Measurements from ENCODE around the gene APOA4. TPM values are rescaled to one million over a fixed set of nuclear protein-coding genes. Genes with fewer than 3 reads are reported as not detected.

The APOA4 gene
- total RNA-seq, 2 donors from 2014 or later = not detected

DNA sequence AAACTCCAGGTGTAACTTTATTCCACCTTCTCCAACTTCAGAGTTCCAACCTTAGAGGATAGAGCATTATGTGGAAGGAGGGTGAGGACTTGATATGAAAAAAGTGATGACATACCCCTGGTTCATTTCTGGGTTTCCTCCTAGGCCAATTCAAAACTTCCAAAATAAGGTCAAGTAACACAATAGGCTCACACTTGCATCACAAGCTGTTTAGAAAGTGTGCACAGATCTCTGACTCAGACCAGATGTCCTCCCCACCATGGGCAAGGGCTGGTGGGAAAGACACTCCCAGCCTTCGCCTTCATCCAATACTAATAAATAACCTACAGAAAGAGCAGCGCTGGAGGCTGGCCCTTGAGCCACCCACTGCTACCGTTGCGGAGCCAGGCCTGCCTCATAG lies 44.5 kb downstream of the APOA4 start:
- Mint-ChIP-seq H3K27ac (peak overlapping the region; percentile 56 to 76), H3K27me3 (no peaks in the 10 kb centered on the region), H3K9me3 (no peaks in the 10 kb centered on the region), H3K4me3 (peak overlapping the region; percentile 51), H3K4me1 (ENCODE audit: low read depth in 2 of 2) (peaks cover 34 to 78% of the 10 kb centered on the region in 2 donors), H3K36me3 (peaks cover 65% of the 10 kb centered on the region)
- no peak for DNase-seq (ENCODE audit: low spot score)
- peak in 1 of 2 donors; percentile 25 for ATAC-seq

DNA sequence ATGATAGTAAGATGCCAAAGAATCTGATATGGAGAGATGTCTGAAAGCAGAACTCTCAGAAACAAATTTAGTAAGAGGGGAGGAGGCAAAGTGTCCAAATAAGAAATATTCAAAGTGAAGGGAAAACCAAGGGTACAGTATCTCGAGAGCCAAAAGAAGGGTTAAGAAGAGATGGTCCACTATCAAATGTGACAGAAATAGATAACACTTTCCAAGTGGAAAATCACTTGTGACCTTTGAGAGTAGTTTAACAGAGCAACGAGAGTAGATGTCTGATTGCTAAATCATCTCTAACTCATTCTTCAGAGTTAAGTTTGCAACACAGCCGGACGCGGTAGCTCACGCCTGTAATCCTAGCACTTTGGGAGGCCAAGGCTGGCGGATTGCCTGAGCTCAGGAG lies 46.0 kb downstream of the APOA4 start:
- peaks cover 31 to 73% of the 10 kb centered on the region in 2 donors for H3K4me1 Mint-ChIP-seq (ENCODE audit: low read depth in 2 of 2)
- H3K4me3 Mint-ChIP-seq = no peak overlapping the region
- no peaks in the 10 kb centered on the region for H3K9me3 Mint-ChIP-seq
- peak overlapping the region; percentile 42 to 49 for H3K27ac Mint-ChIP-seq
- H3K36me3 Mint-ChIP-seq = peaks cover 50% of the 10 kb centered on the region
- DNase-seq (ENCODE audit: low spot score) (no peak), ATAC-seq (no peak)
- no peaks in the 10 kb centered on the region for H3K27me3 Mint-ChIP-seq

DNA sequence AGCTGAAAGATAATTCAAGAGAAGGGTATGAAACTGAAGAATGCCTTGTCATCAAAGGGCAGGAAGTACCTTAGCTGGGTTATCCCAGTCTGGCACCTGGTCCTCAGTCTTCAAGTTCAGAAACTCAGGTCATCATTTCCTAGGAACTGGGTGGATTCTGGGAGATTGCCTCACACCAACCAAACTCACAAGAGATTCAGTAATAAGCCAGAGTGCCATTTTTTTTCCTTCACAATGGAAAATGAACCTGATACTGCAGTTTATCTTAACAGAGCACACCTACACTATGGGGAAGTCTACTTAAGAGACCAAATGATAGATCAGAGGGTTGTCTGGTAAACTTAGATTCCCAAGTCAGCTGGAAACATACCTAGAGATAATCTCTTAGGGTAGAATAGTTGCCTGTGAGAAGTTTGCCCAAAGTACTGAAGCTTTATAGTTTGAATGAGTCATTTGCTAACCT lies 46.6 kb downstream of the APOA4 start:
- ATAC-seq (no peak), DNase-seq (ENCODE audit: low spot score) (no peak)
- peaks cover 47% of the 10 kb centered on the region for H3K36me3 Mint-ChIP-seq
- no peaks in the 10 kb centered on the region for H3K9me3 Mint-ChIP-seq
- H3K27me3 Mint-ChIP-seq = no peaks in the 10 kb centered on the region
- H3K4me1 Mint-ChIP-seq (ENCODE audit: low read depth in 2 of 2) = peaks cover 36 to 75% of the 10 kb centered on the region in 2 donors
- peak overlapping the region; percentile 42 to 49 for H3K27ac Mint-ChIP-seq
- H3K4me3 Mint-ChIP-seq = no peak overlapping the region

DNA sequence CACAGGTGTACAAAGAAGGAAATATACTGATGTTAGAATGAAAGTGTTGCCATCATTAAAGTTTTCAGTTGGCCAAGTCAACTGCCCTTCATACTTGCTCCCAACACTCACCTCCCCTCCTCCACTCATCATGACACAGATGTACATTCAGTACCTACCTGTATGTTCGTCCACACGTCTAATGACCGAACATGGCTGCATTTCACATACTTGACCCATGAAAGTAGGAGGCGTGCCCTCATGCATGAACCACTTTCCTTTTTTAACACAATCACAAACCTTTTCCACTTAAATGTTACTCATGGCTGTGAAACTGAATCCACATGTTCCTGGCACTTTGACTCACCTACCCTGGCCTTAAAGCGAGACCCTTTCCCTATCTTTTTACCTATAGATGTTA lies 47.1 kb downstream of the APOA4 start:
- ATAC-seq (no peak), DNase-seq (ENCODE audit: low spot score) (no peak)
- Mint-ChIP-seq H3K4me3 (no peak overlapping the region), H3K4me1 (ENCODE audit: low read depth in 2 of 2) (peaks cover 40 to 75% of the 10 kb centered on the region in 2 donors), H3K27me3 (no peaks in the 10 kb centered on the region), H3K9me3 (no peaks in the 10 kb centered on the region), H3K27ac (peak overlapping the region; percentile 42 to 49), H3K36me3 (peaks cover 41% of the 10 kb centered on the region)

DNA sequence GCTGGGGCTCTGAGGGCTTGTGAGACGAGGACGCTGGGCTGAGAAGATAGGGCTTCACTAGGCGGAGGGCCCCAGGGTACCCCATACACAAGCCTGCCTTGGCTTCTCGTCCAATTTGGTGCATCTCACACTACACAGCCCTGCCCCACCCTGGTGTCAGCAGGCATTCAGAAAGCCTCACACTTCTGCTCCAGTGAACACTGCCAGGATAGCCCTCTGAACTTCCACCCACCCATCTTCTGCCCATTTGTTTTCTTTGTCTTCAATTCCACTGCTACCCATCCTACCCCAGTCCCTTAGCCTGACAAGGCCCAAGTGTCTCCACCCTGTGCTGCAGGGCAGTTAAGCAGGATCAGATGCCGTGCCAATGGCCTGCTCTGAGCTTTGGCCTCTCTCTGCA lies 48.4 kb downstream of the APOA4 start:
- Mint-ChIP-seq H3K36me3 (peaks cover 34% of the 10 kb centered on the region), H3K27ac (peak overlapping the region in 1 of 2 donors; percentile 69), H3K27me3 (no peaks in the 10 kb centered on the region), H3K4me1 (ENCODE audit: low read depth in 2 of 2) (peaks cover 38 to 71% of the 10 kb centered on the region in 2 donors), H3K4me3 (peak overlapping the region; percentile 70), H3K9me3 (no peaks in the 10 kb centered on the region)
- ATAC-seq (no peak), DNase-seq (ENCODE audit: low spot score) (no peak)

DNA sequence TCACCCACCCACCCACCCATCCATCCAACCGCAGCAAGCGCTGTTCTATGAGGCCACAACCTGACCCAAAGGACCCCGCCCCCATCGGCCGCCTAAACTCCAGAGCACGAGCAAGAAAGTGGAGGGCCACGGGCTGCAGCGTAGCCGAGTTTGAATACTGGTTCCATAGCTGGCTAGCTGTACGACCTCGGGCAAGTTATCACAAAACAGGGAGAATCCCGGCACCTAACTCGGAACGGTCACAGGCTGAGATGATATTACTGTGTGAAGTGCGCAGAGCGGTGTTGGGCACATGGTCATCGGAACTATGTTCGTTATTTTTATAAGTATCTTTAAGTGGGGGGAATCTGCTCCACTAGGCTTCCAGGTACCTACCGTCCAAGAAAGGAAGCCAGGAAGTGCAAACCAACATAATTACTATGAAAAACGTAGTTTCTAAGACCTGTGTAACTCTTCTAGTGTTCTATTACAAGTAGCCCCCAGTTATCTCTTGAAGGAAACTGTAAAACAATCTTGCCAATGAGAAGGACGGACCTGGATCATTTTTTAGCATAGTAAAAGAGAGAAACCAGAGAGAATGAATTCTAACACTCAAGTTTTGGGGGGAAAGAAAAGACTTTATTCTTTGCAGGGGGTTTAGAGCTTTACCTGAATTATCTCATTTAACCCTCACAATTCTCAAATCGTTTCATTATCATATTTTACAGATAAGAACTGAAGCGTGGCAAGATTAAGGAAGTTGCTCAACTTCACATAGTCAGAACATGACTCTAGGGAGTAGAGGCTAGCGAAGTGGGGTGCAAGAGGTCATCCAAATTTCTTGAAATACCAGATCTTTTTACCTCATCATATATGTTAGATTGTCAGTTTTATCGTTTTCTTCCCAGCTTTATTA lies 49.7 kb downstream of the APOA4 start:
- ATAC-seq = peak; percentile 53 to 57
- Mint-ChIP-seq H3K9me3 (no peaks in the 10 kb centered on the region), H3K27me3 (no peaks in the 10 kb centered on the region), H3K36me3 (peaks cover 28% of the 10 kb centered on the region), H3K4me3 (peak overlapping the region; percentile 97), H3K4me1 (ENCODE audit: low read depth in 2 of 2) (peaks cover 30 to 59% of the 10 kb centered on the region in 2 donors), H3K27ac (peak overlapping the region; percentile 89 to 94)
- no peak for DNase-seq (ENCODE audit: low spot score)

DNA sequence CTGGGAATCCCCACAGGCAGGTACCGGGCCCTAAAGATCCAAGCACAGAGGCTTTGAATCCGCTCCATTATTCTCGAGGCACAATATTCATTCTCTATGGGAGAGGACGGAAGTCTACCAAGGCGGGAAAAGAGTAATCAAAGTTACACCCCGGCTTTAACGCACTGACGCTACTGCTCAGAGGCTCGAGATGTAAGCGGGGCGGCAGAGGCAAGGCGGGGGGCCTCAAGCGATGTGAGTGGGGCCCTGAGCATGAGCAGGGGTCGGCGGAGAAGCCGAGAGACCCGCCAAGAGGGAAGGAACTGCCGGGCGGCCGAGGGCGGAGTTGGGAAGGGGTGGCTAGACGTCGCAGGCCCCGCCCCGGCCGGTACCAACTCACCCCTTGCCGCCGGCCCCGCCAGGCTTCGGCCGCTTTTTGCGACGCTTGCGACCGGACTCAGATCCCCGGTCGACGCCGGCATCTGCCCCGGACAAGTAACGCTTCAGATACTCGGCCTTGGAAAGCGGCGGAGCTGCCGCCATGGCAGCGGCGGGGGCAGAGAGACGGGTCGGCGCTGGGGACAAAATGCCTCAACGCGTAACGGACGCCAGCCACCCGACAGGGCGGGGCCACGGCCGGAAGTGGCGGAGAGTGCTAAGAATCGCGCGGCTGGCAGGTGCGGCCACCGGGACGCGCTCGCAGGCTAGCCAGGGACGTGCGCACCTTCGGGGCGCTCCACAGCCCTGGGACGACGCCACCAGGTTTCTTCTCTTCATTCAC lies 50.5 kb downstream of the APOA4 start, which contains the start of gene BUD13:
BUD13 (minus strand) TSS at position 545 of the 760 bp plus-strand sequence; CDS start at position 522, 23 bp downstream.
- H3K4me3 Mint-ChIP-seq = peak within 1 kb of the TSS; percentile 97
- no peaks in the 10 kb centered on the region for H3K27me3 Mint-ChIP-seq
- DNase-seq (ENCODE audit: low spot score) (peak; percentile 96), ATAC-seq (peak; percentile 95 to 96)
- H3K27ac Mint-ChIP-seq = peak within 1 kb of the TSS; percentile 89 to 94
- peaks cover 29 to 51% of the 10 kb centered on the region in 2 donors for H3K4me1 Mint-ChIP-seq (ENCODE audit: low read depth in 2 of 2)
- H3K36me3 Mint-ChIP-seq = peaks cover 19% of the 10 kb centered on the region
- H3K9me3 Mint-ChIP-seq = no peaks in the 10 kb centered on the region

DNA sequence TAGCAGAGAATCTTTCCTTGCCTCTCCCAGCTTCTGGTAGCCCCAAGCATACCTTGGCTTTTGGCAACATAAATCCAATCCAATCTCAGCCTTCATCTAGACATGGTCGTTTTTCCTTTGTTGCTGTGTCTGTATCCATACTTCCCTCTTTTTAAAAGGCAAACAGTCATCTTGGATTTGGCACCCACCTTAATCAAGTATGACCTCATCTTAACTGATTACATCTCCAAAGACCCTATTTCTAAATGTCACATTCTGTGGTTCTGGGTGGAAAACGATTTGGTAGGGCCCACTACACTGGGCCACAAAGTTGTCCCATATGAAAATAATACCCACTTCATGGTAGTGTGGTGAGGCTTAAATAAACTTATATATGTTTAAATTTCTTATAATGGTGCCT lies 51.2 kb downstream of the APOA4 start:
- Mint-ChIP-seq H3K4me1 (ENCODE audit: low read depth in 2 of 2) (peaks cover 29 to 49% of the 10 kb centered on the region in 2 donors), H3K9me3 (no peaks in the 10 kb centered on the region), H3K27me3 (no peaks in the 10 kb centered on the region), H3K4me3 (peak overlapping the region; percentile 97), H3K27ac (peak overlapping the region; percentile 89 to 94), H3K36me3 (peaks cover 17% of the 10 kb centered on the region)
- ATAC-seq = no peak
- no peak for DNase-seq (ENCODE audit: low spot score)

Other genes with a start within 250 kb of the APOA4 start
- 10 to 100 TPM; 23.1 to 25.0 TPM for gene BUD13, start 50.3 kb downstream of the APOA4 start, total RNA-seq
- gene ZPR1, start 35.3 kb downstream of the APOA4 start, total RNA-seq = 100 to 1,000 TPM in 1 of 2 donors, 10 to 100 TPM in 1; 89.7 to 143 TPM
- gene APOA5, start 31.4 kb downstream of the APOA4 start, total RNA-seq = not detected
- gene APOC3, start 6.6 kb upstream of the APOA4 start, total RNA-seq = not detected
- gene APOA1, start 14.3 kb upstream of the APOA4 start, total RNA-seq = not detected